ENCODE results near the gene TEX51.

DNA sequence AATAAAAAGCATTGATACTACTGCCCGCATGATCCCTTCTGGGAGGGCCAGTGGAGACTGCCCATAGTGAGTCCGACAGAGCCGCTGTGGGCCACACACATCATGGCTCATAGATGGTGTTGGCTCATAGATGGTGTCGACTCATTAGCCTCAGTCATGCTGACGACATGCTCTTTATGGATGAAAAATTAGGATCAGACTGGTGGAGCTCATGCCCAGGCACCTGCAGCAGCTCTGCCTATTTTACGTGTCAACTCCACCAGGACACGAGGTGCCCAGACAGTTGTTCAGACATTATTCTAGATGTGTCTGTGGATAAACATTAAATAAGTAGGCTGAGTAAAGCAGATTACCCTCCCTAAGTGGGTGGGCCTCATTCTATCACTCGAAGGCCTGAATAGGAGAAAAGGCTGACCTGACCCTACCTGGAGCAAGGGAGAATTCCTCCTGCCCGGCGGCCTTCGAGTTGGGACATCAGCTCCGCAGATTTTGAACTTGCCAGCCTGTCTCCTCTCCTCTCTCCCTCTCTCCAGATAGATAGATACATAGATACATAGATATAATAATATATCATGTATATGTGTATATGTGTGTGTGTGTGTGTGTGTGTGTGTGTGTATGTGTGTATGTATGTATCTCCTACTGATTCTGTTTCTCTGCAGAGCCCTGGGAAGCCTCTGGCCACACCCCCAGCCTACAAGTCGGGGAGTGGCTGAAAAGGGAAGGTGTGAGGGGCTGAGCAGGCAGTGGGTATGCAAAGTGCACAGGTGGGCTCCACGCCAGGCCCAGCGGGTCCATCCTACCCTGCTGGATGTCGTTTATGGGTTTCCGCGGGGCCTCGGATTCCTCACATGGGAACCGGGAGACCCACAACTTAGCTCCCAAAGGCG lies 13.6 kb upstream of the TEX51 start:
- TF ChIP-seq, protein P1, sequence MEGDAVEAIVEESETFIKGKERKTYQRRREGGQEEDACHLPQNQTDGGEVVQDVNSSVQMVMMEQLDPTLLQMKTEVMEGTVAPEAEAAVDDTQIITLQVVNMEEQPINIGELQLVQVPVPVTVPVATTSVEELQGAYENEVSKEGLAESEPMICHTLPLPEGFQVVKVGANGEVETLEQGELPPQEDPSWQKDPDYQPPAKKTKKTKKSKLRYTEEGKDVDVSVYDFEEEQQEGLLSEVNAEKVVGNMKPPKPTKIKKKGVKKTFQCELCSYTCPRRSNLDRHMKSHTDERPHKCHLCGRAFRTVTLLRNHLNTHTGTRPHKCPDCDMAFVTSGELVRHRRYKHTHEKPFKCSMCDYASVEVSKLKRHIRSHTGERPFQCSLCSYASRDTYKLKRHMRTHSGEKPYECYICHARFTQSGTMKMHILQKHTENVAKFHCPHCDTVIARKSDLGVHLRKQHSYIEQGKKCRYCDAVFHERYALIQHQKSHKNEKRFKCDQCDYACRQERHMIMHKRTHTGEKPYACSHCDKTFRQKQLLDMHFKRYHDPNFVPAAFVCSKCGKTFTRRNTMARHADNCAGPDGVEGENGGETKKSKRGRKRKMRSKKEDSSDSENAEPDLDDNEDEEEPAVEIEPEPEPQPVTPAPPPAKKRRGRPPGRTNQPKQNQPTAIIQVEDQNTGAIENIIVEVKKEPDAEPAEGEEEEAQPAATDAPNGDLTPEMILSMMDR (IDR thresholded peaks at IDR 0.05; ENCODE audit: low read length) = no peak
- TF ChIP-seq EZH2 (IDR thresholded peaks at IDR 0.05; ENCODE audit: borderline replicate concordance, low read length) = no peak
